Heart right ventricle (tissue), 16 donors: ENCODE measurements around the gene LMOD1. TPM values are rescaled to one million over a fixed set of nuclear protein-coding genes. Genes with fewer than 3 reads are reported as not detected.

ENCODE experiments used
- ATAC-seq, 8 donors: fragments of 200-7000 bp; cut with Tn5 transposase; one replicate each; pipeline ENCODE4 v1.9.1; 2020; ENCODE audit warnings: mild to moderate bottlenecking in 8 of 8, moderate library complexity in 8 of 8, moderate number of reproducible peaks in 1 of 8
- DNase-seq, 2 donors: peaks; one replicate each; pipeline ENCODE4 v3.0.0-alpha.2; 2020
- H3K27ac ChIP-seq, 10 donors: fragments of 200-600 bp; sonication (generic) in 2 of 10; one replicate each; pipeline versions ENCODE4 v1.5.0 to v1.8.0; 2020 to 2022; ENCODE audit warnings: mild to moderate bottlenecking in 3 of 10
- H3K27me3 ChIP-seq, 7 donors: fragments of 200-600 bp; one replicate each; pipeline ENCODE4 v1.8.0; 2021 to 2022; ENCODE audit warnings: mild to moderate bottlenecking in 2 of 7
- H3K36me3 ChIP-seq, 9 donors: fragments of 200-600 bp; sonication (generic) in 1 of 9; one replicate each; pipeline versions ENCODE4 v1.5.0 to v1.8.0; 2020 to 2022; ENCODE audit warnings: mild to moderate bottlenecking in 2 of 9
- H3K4me1 ChIP-seq, 9 donors: fragments of 200-600 bp; sonication (generic) in 1 of 9; one replicate each; pipeline versions ENCODE4 v1.5.0 to v1.8.0; 2020 to 2022; ENCODE audit warnings: mild to moderate bottlenecking in 4 of 9
- H3K4me3 ChIP-seq, 10 donors: fragments of 200-600 bp; sonication (generic) in 2 of 10; one replicate each; pipeline versions ENCODE4 v1.5.0 to v1.8.0; 2020 to 2022; ENCODE audit warnings: mild to moderate bottlenecking in 7 of 10, moderate library complexity in 2 of 10
- H3K9me3 ChIP-seq, 11 donors: fragments of 200-600 bp in 10 of 11; sonication (generic) in 2 of 11; one replicate each; pipeline versions ENCODE4 v1.5.0 to v1.8.0; 2013 to 2022; ENCODE audit warnings: mild to moderate bottlenecking in 2 of 11, control low read depth in 1 of 11, moderate library complexity in 1 of 11
- WGBS, 2 donors: extraction: QIAGEN DNeasy Blood & Tissue Kit; methylation state at CpG; one replicate each; pipeline ENCODE4 v1.1.7; 2013; ENCODE audit warnings: inconsistent platforms in 1 of 2; 5-methylcytosine and 5-hydroxymethylcytosine counted together
- intact Hi-C, 10 donors: fragments of 100-400 bp; cut with DNase I; formaldehyde crosslinking; loops; one replicate each; pipeline versions ENCODE4 v1.11.1 to v1.14.2; 2022
- polyA plus RNA-seq, 2 donors: library from polyadenylated mRNA; stranded (reverse); fragments of 200-250 nt; gene quantifications; one replicate each; pipeline ENCODE4 v1.2.3, GENCODE V29; 2013
- total RNA-seq, 10 donors: library from RNA; stranded (reverse); fragmentation: NEBNext Ultra II Directional in 3 of 10; extraction: Animal tissue kit (Norgen Biotek cat#: 25700) in 3 of 10; gene quantifications; one replicate each; pipeline versions ENCODE4 v1.2.1 to v1.2.4, GENCODE V29; 2021 to 2023
- TF ChIP-seq, protein P1 (sequence below), 9 donors: fragments of 200-600 bp; sonication (generic) in 2 of 9; IDR thresholded peaks; one replicate each; pipeline versions ENCODE4 v1.5.0 to v1.8.0; 2021 to 2022; ENCODE audit warnings: antibody characterized with exemption in 9 of 9, mild to moderate bottlenecking in 5 of 9, moderate library complexity in 1 of 9
- donor health status: Arrhythmogenic right ventricular cardiomyopathy.
- donor health status: ischemic (EF 13 %, LVEDD 7.1; RV severe dilation, severe dysfunction).
- donor health status: healthy with polysubstance abuse.
- donor health status: DM: no; HTN: yes; CAD: no.
- donor health status: DM: no; HTN: no; CAD: no.
- donor health status: ischemic (EF 25% LVEDD 6.9; RV normal size, moderate dysfunction).
- donor health status: ischemic (EF 25% LVEDD 5.7; RV mildly dilated, moderate dysfunction).
- donor health status: healthy.
- donor health status: DM: yes; HTN: yes; CAD: no.
- donor health status: Ischemic cardiomyopathy.
- donor health status: ischemic (EF 35%, LVEDD 5.7; RV mildly dilated, moderate dysfunction).
- donor health status: nonischemic (EF 11% LVEDD 7.7; RV severe dilation, severe dysfunction).
- donor health status: DM: yes; HTN: yes; CAD: no.
- donor health status: PGD.
- donor health status: ischemic (EF 29% LVEDD 5.4; RV normal size, mild dysfunction).
- donor health status: nonischemic (EF 23%, LVEDD 6.1; RV moderate dilation, normal function).

LMOD1 gene
- total and polyA plus RNA-seq, 12 donors, result 3.6 to 22.7 (median 9.8) TPM

DNA sequence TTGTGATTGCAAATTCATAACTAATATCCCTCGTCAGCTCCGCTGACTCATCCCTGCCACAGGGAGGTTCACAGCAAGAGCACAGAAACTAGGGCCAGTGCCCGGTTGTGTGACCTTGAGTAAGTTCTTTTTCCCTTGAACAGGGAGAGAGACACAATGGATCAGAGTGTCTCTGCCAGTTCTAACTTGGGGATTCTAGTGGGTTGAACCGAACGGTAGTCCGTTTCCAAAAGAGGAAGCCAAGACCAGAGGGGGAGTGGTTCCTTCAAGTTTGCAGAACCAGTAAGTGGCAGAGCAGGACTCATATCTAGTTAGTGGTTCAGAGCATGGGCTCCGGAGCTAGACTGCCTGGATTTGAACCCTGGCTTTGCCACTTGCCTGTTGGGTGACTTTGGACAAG is 62.6 kb downstream of the LMOD1 start:
- 18 to 23% methylated on average over 7 of the region's 7 CpGs for WGBS, 2 donors
- TF ChIP-seq, protein P1, sequence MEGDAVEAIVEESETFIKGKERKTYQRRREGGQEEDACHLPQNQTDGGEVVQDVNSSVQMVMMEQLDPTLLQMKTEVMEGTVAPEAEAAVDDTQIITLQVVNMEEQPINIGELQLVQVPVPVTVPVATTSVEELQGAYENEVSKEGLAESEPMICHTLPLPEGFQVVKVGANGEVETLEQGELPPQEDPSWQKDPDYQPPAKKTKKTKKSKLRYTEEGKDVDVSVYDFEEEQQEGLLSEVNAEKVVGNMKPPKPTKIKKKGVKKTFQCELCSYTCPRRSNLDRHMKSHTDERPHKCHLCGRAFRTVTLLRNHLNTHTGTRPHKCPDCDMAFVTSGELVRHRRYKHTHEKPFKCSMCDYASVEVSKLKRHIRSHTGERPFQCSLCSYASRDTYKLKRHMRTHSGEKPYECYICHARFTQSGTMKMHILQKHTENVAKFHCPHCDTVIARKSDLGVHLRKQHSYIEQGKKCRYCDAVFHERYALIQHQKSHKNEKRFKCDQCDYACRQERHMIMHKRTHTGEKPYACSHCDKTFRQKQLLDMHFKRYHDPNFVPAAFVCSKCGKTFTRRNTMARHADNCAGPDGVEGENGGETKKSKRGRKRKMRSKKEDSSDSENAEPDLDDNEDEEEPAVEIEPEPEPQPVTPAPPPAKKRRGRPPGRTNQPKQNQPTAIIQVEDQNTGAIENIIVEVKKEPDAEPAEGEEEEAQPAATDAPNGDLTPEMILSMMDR (IDR thresholded peaks at IDR 0.05), result no peak
- Histone ChIP-seq H3K4me3 (no peak overlapping the region), H3K36me3 (no peaks in the 10 kb centered on the region), H3K27me3 (peaks cover 0 to 22% (median 0%) of the 10 kb centered on the region in 7 donors), H3K9me3 (no peaks in the 10 kb centered on the region), H3K27ac (peak overlapping the region; percentile 67 to 96 (median 84)), H3K4me1 (peaks cover 10 to 70% (median 45%) of the 10 kb centered on the region in 9 donors)
- ATAC-seq, result peak; percentile 17 to 68 (median 56)
- intact Hi-C loops, result loop anchor here in 2 of 10 donors (10.0 kb wide), 2 partner anchors 169 to 231 kb away; no protein-coding TSS in a partner anchor
- DNase-seq, result peak in 1 of 2 donors; percentile 42

DNA sequence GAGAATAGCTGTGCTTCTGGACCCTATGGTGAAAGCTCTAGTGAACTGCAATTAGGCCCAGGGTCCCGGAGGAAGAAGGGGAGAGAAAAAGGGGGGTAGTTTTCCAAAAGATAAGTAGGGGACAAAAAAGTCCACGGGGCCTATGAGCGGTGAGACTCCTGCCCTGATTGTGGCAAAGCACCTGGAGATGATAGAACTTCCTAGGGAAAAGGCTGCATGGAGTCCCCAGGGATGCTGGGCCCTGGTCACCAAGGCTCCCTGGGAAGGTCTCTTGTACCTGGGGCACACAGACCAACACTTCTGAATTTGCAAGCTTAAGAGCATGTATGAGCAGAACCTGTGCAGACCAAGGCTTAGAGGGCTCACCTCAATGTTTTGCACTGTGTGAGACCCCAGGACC is 63.1 kb downstream of the LMOD1 start:
- DNase-seq (no peak), ATAC-seq (no peak)
- WGBS, 2 donors, result 72 to 76% methylated on average over 3 of the region's 3 CpGs
- Histone ChIP-seq H3K36me3 (peaks cover 0 to 3% (median 0%) of the 10 kb centered on the region in 9 donors), H3K27ac (peak overlapping the region; percentile 67 to 96 (median 84)), H3K27me3 (peaks cover 0 to 16% (median 0%) of the 10 kb centered on the region in 7 donors), H3K4me1 (peaks cover 10 to 68% (median 46%) of the 10 kb centered on the region in 9 donors), H3K4me3 (no peak overlapping the region), H3K9me3 (no peaks in the 10 kb centered on the region)
- TF ChIP-seq, protein P1 (IDR thresholded peaks at IDR 0.05), result no peak
- intact Hi-C loops, result loop anchor here in 2 of 10 donors (10.0 kb wide), 2 partner anchors 168 to 232 kb away; no protein-coding TSS in a partner anchor

DNA sequence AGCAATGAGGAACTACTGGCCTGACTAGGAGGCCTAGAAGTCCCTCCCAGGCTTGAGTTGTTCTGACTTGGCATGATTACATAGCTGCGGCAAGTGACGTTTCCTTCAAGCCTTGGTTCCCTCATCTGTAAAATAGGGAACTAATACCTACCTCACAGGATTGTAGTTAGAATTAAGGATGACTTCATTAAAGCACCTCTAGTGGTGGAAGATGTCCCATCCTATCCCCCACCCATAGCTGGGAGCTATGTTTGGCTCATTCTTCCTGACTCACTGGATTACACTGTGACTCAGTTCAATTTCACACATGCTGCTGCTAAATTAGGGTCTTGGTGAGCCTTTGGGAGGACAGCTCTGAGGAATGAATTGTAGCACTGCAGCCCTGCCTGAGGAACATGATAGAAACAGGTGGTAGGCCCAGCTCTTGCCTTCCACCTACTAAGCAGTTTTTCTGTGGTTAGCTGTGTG is 63.6 kb downstream of the LMOD1 start:
- no peak overlapping the region for H3K4me3 ChIP-seq
- WGBS, 2 donors, result 59 to 75% methylated on average over 2 of the region's 2 CpGs
- TF ChIP-seq, protein P1 (IDR thresholded peaks at IDR 0.05), result peak in 2 of 9 donors; percentile 18 to 20
- H3K9me3 ChIP-seq, result no peaks in the 10 kb centered on the region
- peaks cover 0 to 5% (median 0%) of the 10 kb centered on the region in 9 donors for H3K36me3 ChIP-seq
- peak overlapping the region in 9 of 10 donors; percentile 67 to 96 (median 85) for H3K27ac ChIP-seq
- peaks cover 0 to 11% (median 0%) of the 10 kb centered on the region in 7 donors for H3K27me3 ChIP-seq
- peaks cover 10 to 66% (median 44%) of the 10 kb centered on the region in 9 donors for H3K4me1 ChIP-seq
- intact Hi-C loops, result loop anchor here in 2 of 10 donors (10.0 kb wide), 2 partner anchors 168 to 232 kb away; no protein-coding TSS in a partner anchor
- DNase-seq (no peak), ATAC-seq (peak in 4 of 8 donors; percentile 20 to 42 (median 31))

DNA sequence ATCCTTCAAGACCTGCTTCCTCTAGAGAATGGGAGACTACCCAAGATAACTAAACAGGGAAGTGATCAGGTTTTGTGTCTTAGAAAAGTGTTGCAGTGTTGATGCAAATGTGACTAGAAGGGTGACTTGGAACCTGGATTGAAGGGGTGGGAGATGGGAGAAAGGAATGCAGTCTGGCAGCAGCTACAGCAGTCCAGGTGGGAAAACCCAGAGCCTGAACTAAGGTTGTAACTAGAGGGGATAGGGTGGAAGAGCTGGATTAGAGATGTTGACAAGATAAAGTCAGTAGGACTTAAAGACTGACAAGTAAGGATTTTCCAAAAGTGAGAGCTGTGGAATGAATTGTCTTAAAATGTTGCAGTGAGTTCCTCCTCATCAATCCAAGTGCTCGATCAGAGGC is 64.7 kb downstream of the LMOD1 start:
- peaks cover 10 to 58% (median 44%) of the 10 kb centered on the region in 9 donors for H3K4me1 ChIP-seq
- ATAC-seq, result no peak
- DNase-seq, result no peak
- no peak overlapping the region for H3K27ac ChIP-seq
- WGBS, 2 donors, result 86% methylated on average over 1 of the region's 1 CpG
- peaks cover 0 to 10% (median 0%) of the 10 kb centered on the region in 9 donors for H3K36me3 ChIP-seq
- no peaks in the 10 kb centered on the region for H3K9me3 ChIP-seq
- H3K4me3 ChIP-seq, result no peak overlapping the region
- intact Hi-C loops, result loop anchor here in 2 of 10 donors (10.0 kb wide), 2 partner anchors 167 to 233 kb away; no protein-coding TSS in a partner anchor
- H3K27me3 ChIP-seq, result no peaks in the 10 kb centered on the region
- TF ChIP-seq, protein P1 (IDR thresholded peaks at IDR 0.05), result no peak
